Raji (cell line): Measurements from ENCODE around the gene GPRC5D.

Experiments
- POLR2A ChIP-seq: IDR thresholded peaks from 2 replicates; pipeline ENCODE4 v1.6.1; 2011; ENCODE audit warnings: low read depth, low read length, control low read depth; ENCODE audit not compliant: insufficient read depth

GPRC5D gene

DNA sequence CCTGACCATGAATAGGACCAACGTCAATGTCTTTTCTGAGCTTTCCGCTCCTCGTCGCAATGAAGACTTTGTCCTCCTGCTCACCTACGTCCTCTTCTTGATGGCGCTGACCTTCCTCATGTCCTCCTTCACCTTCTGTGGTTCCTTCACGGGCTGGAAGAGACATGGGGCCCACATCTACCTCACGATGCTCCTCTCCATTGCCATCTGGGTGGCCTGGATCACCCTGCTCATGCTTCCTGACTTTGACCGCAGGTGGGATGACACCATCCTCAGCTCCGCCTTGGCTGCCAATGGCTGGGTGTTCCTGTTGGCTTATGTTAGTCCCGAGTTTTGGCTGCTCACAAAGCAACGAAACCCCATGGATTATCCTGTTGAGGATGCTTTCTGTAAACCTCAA is 43.3 kb downstream of the GPRC5D start:
- no peak for TF ChIP-seq POLR2A

GRCh38 chr12:12908252-12908651 is 43.7 kb downstream of the GPRC5D start:
- TF ChIP-seq POLR2A, result no peak

- TF ChIP-seq POLR2A, result no peak
Observed at GRCh38 chr12:12907552-12907951, 44.4 kb downstream of the GPRC5D start.

- no peak for TF ChIP-seq POLR2A
Observed at GRCh38 chr12:12903642-12904609, 48.0 kb downstream of the GPRC5D start.

DNA sequence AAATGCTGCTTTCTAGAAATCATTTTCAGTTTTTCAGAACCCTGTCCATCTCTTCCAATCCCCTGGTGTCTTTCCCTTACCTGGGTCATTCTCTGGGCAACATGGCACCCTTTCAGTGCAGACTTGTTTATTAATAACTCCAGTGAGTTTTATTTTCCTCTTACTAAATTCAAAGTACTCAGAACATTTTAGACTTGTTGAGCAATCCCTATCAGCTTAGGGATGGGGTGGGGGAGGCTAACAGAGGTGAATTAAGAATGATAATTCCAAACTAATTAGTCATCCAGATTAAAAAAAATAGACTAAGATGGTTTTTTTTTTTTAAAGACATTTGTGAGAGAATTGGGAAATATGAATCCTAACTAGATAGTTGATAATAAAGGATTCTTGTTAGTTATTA is 49.9 kb downstream of the GPRC5D start:
- TF ChIP-seq POLR2A, result no peak

DNA sequence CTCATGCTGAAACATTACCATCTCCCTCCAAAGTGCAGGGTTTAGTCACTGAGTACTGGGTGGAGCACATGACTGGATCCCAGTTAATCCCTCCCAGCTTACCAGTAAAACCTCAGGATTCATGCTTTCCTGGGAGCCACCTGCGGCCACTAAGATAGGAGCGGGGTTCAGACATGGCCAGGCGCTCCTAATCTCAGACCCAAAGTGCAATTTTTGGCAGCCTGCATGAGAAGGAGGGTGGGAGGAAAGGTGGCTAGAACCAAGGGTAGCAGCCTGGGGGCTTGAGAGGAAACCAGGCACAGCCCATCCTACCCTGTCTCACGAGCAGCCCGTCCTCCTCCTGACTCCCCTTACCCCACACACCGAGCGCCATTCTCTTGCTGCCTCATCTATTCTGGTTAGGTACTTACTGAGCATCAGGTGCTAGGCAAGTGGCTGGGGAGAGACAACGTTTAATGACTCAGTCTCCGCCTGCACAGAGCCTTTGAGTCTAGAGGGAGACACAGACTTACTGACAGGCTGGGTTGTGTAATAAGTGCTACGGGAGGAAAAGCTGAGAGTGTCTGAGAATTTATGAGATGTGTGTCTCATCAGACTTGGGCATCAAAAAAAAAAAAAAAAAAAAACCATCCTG is 50.7 kb downstream of the GPRC5D start:
- TF ChIP-seq POLR2A, result no peak

DNA sequence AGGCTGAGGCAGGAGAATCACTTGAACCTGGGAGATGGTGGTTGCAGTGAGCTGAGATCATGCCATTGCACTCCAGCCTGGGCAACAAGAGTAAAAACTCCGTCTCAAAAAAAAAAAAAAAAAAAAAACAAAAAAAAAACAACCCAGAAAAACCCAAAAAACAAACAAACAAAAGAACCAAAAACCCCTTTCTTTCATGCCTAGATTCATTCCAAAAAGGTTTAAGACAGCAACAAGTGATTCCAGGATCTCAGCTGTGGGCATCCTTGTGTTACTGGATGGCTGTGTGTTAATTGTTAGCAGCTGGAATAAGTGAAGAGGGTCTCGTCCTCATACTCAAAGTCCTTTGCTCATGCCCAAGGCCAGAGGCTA is 51.2 kb downstream of the GPRC5D start:
- TF ChIP-seq POLR2A, result no peak

DNA sequence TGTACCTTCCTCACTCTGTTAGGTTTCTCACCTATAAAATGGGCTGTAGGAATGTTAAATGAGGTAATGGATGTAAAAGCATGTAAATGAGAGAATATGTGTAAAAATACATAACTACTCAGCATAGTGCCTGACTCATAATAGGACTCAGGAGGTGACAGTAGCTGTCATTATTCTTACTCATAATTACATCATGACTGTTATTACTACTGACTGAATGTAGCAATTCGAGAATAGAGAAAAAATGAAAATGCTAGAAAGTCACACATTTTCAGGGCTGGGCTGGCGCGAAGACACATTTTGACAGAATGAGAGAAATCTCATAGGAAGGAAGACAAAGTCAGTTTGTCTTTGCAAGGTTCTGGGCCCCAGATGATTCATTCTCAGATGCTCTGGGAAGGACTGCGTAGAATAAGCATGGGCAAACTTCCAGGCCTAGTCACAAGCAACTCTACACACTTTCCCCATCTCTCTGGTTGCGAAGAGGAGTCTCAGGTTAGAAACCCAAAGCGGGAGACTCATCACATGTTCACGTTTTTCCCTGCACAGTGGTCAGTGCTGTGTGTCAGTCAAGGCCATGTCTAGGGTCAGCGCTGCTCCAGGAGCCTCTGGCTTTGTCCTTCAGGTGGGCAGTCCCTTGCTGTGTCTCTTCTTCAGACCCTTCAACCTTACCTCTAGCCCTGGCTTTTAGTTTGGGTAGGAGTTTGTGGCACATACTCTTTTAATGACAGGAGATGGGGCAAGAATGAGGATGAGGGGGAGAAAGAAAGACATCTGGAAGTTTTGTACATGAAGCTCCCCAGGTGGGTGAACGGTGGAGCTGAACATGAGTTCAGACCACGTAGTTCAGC is 52.2 kb downstream of the GPRC5D start:
- no peak for TF ChIP-seq POLR2A

GRCh38 chr12:12898911-12899511 is 53.0 kb downstream of the GPRC5D start:
- no peak for TF ChIP-seq POLR2A

DNA sequence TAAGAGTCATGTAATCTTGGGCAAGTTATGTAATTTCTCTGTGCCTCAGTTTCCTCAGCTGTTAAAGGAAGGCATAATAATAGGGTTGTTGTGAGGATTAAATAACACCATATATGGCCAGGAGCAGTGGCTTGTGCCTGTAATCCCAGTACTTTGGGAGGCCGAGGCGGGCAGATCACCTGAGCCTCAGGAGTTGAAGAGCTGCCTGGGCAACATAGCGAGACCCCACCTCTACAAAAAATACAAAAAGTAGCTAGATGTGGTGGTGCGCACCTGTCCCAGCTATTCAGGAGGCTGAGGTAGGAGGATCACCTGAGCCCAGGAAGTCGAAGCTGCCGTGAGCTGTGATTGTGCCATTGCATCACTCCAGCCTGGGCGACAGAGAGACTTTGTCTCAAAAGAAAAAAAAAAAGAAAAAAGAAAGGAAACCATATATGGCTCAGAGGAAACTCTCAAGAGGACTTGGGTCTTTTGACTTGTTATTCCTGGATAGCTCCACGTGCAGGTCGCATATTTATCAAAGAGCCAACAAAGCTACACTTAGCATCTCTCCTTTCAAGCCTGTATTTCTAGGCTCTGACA is 53.7 kb downstream of the GPRC5D start:
- TF ChIP-seq POLR2A, result no peak

- TF ChIP-seq POLR2A, result no peak
Observed at GRCh38 chr12:12897302-12897701, 54.7 kb downstream of the GPRC5D start.

GRCh38 chr12:12896260-12896659 is 55.7 kb downstream of the GPRC5D start:
- TF ChIP-seq POLR2A, result no peak

- no peak for TF ChIP-seq POLR2A
Observed at GRCh38 chr12:12893438-12893837, 58.5 kb downstream of the GPRC5D start.

DNA sequence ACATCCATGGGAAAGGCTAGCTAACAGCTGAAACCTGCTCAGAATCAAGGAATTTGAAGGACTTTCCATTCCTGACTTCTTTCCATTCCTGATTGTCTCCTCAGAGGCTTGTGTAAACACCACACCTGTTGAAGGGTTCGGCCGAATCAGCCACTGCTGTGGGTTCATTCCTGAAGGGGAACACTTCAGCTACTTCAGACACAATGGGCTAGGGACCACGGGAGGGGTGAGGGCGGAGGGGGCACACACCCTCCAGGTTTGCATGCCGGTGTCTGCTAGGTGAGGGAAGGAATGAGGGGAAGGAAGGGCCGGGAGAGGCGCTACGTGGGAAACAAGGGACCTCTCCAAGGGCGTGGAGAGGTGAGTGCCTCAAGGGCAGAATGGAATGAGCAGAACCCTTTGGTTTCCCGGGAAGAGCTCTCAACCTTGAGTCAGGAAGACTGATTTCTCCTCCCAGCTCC is 59.3 kb downstream of the GPRC5D start:
- TF ChIP-seq POLR2A, result no peak
